Measurements from ENCODE around the gene POLN.
"Not testable (repeated sequence)": the region's sequence is repeated elsewhere in the genome, so short reads cannot be mapped to it uniquely, and the experiment has no call there.

Gene POLN

DNA sequence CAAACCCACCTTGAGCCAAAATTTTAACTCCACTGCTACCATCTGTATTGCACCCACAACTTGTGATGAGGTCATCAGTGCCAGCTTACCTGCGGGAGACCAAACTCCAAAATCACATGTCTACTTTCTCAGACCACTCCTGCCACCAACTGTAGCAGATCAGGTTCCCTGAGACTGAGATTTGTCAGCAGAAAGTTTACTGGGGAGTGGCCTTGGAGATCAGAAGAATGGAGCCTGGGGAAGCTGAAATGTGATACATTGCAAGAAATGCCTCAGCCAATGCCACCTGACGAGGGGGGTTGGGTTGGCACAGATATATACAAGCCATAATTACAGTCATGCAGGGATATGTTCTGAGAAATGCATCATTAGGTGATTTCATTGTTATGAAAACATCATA is 19.1 kb downstream of the POLN start:
- DNase-seq (ENCODE audit: low read depth in 3 of 3, low spot score in 1 of 3): no peak

DNA sequence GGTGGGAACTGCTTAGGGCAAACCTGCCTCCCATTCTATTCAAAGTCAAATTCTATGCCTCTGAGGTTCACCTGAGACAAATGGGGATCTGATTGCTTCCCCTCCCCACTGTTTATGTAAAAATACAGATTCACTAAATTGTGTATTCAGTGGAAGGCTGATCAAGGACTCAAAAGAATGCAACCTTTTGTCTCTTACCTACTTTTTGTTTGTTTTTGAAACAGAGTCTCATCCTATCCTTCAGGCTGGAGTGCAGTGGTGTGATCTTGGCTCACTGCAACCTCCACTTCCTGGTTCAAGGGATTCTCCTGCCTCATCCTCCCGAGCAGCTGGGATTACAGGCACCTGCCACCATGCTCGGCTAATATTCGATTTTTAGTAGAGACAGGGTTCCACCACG is 20.5 kb downstream of the POLN start:
- not testable (repeated sequence) for DNase-seq (ENCODE audit: low read depth in 3 of 3, low spot score in 1 of 3)

GRCh38 chr4:2220016-2220630 is 21.8 kb downstream of the POLN start:
- peak; percentile 43 to 71 (median 62) for DNase-seq (ENCODE audit: low read depth in 3 of 3, low spot score in 1 of 3)

DNA sequence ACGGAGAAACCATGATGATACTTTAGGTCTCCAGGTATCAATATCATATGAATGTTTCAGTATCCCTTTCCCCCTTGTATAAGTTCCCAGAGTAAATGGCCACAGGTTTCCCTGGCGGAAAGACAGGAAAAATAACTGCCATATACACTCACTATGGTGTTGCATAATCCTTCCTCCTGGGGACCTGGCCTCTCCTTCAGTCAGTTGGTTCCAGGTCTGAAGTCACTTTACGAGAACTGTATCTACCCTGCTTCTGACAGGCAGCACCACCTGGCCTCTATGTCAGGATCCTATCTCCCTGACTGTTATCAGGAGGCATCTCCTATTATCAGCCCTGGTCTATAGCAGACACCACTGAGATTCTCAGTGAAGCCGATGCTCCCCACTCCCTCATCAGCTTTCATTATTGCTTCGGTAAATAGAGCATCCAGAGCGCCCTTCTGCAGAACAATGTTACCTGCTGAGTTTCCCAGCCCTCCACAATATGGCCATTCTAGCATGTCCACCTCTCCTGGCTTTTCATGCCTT is 22.6 kb downstream of the POLN start:
- no peak for DNase-seq (ENCODE audit: low read depth in 3 of 3, low spot score in 1 of 3)

GRCh38 chr4:2218436-2218835 is 23.5 kb downstream of the POLN start:
- no peak for DNase-seq (ENCODE audit: low read depth in 3 of 3, low spot score in 1 of 3)

DNA sequence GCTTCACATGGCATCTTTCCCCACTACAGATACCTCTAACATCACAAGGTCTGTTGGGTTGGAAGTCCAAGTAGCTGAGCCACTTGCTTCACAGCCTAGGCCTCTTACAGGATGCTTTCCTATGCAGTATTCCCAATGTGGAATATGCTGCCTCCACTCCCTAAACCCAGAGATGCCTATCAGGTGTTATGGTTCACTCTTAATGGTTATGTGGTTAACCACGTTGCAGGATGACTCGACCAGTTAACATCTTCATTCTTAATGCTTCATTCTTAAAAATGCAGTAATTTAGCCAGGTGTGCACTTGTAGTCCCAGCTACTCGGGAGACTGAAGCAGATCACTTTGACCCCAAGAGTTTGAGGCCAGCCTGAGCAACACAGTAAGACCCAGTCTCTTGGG is 24.2 kb downstream of the POLN start:
- DNase-seq (ENCODE audit: low read depth in 3 of 3, low spot score in 1 of 3): no peak

DNA sequence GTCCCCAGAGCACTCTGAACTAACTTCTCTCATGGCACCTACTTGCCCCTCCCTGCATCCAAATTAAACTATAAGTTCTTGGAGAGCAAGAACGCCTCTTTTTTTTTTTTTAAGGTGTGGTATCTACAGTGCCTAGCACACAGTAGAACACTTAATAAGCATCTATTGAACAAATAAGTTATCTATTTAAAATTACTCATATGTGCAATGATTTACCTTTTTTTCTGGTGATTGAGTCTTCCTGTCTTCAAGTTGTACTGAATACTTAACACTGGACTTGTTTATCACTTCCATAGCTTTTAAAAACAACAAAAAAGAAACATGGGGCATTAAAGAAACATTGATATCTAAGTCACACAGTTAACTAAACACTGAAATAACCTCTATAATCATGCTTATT is 29.1 kb downstream of the POLN start:
- no peak for DNase-seq (ENCODE audit: low read depth in 3 of 3, low spot score in 1 of 3)

- DNase-seq (ENCODE audit: low read depth in 3 of 3, low spot score in 1 of 3): not testable (repeated sequence)
Observed at GRCh38 chr4:2202789-2203188, 39.1 kb downstream of the POLN start.

GRCh38 chr4:2194496-2194895 is 47.4 kb downstream of the POLN start:
- no peak for DNase-seq (ENCODE audit: low read depth in 3 of 3, low spot score in 1 of 3)

DNA sequence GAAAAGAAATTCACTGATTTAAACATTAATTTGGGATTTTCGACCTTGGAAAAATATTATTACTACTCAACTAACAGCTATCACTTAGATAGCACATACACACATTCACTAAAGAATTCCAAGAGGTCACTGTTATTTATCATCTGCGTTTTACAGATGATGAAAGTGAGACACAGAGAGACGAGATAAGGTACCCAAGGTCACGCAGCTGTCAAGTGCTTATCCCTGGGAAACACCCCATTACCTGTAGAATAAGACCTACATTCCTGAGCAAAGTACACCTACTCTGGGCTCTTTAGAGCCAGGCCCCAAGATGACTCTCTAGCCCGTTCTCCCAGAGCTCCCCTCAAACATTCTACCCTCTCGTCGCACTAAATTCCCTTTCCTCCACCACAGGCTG is 48.6 kb downstream of the POLN start:
- no peak for DNase-seq (ENCODE audit: low read depth in 3 of 3, low spot score in 1 of 3)

DNA sequence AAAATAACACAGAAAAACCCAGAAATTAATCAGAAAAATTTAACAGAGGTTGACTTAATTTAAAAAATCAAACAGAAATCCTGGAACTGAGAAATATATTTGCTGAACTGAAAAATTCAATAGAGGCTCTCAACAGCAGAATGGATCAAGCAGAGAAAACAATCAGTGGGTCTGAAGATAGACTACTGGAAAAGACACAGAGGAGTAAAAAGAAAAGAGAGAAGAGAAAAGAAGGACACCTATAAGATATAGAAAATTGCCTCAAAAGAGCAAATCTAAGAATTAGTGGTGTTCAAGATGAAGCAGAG is 55.1 kb downstream of the POLN start:
- DNase-seq (ENCODE audit: low read depth in 3 of 3, low spot score in 1 of 3): no peak

- no peak for DNase-seq (ENCODE audit: low read depth in 3 of 3, low spot score in 1 of 3)
Observed at GRCh38 chr4:2186133-2186864, 55.6 kb downstream of the POLN start.

GRCh38 chr4:2183394-2183793 is 58.5 kb downstream of the POLN start:
- no peak for DNase-seq (ENCODE audit: low read depth in 3 of 3, low spot score in 1 of 3)

DNA sequence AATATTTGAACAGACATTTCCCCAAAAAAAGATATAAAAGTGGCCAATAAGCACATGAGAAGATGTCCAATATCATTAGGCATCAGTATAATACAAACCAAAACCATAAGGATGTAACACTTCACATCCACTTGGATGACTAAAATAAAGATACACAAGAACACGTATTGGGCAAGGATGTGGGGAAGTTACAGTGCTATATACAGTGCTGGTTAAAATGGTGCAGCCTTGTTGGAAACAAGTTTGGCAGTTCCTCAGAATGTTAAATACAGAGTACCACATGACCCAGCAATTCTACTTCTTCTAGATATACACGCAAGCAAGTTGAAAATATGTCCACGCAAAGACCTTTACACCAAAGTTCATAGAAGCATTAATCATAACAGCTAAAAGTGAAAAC is 58.9 kb downstream of the POLN start:
- no peak for DNase-seq (ENCODE audit: low read depth in 3 of 3, low spot score in 1 of 3)

GRCh38 chr4:2180410-2180809 is 61.5 kb downstream of the POLN start:
- no peak for DNase-seq (ENCODE audit: low read depth in 3 of 3, low spot score in 1 of 3)

DNA sequence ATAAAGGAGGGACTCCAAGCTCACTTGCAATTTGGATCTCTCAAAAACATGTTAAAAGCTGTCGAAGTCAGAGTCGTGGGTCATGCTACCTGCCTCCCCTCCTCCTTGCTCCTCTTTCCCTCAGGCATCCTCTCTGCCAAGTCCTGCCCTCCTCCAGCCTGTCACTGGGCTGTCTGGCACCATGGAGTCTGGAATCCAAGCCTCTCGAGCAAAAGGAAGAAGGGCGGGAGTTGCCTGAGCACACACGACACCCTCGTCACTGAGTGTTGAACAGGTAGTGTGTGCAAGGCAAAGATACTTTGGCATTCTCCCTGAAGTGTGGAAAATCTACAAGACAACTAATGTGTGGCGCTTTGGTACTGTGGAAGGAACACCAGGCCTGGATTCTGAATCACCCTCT is 62.2 kb downstream of the POLN start:
- DNase-seq (ENCODE audit: low read depth in 3 of 3, low spot score in 1 of 3): no peak

- no peak for DNase-seq (ENCODE audit: low read depth in 3 of 3, low spot score in 1 of 3)
Observed at GRCh38 chr4:2178986-2179385, 62.9 kb downstream of the POLN start.

DNA sequence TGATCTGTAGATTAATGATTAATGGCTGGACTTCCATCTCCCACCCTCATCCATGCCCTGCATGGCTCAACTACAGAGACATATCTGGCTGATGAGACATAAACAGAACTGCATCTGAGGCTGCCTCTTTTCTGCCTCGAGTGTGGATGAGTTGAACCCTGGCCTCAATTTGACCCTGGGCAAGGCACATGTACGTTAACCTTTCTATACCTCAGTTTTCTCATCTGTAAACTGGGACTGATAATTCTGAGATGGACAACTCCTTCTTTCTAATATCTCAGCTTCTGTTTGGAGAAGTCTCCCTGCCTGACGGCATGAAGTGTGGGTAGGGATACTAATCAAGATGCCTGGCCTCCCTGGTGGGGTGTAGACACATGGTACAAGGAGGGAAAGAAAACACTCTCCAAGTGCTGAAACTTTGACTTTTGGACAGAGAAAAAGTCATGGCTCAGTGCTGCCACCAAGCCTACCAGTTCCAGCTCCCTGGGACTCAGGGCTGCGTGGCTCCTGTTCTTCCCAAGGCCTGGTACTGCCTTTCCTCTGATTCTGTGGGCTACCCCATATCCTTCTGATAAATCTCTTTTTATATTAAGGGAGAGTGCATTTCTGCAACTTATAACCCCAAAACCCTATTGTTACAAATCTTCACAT is 64.4 kb downstream of the POLN start:
- no peak for DNase-seq (ENCODE audit: low read depth in 3 of 3, low spot score in 1 of 3)

DNA sequence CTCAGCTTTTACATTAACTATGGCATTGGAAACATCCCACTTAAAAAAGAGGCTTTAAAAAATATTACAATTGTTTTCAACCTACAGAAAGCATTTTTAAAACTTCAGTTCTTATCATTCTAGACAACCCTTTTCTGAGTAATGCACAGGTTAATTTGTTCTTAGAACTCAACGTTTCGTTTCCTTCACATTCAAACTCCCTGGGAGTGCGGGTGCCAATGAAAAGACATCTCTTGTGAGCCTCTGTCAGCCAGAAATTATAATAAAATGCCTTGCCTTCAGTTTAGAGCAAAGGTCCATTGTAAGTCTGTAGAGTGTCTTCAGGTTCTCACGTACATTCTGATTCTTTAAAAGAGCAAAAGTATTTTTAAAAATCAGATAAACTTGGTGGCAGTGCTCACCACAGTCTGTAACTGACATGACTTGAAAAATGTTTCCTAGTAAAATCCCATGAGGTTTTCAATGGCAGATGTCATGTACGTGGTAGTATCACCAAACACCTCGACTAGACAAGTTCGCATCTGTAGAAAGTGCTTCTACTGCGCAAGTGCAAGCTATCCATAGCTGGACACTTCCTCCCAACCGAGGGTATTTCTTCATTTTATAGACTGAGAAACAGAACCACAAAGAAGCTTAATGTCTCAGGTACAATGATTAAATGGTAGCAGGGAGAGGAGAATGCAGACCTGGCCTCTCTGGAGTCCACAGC is 65.8 kb downstream of the POLN start:
- no peak for DNase-seq (ENCODE audit: low read depth in 3 of 3, low spot score in 1 of 3)

DNA sequence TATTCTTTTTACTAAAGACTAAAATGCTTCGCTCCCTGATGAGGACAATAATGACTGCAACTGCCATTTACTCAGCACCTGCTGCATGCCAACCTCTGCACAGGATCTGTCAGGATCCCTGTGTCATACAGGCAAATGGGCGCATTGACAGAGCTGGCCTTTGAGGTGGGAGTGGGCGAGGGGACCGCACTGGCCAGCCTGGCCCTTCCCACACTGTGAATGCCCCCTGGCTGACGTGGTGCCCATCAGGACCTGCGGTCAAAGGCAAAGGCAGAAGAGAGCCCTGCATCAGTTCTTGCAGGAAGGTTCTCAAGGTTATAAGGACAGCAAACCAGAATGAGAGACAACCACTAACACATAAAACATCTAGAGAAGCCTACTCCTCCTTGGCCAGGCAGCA is 67.9 kb downstream of the POLN start:
- no peak for DNase-seq (ENCODE audit: low read depth in 3 of 3, low spot score in 1 of 3)

DNA sequence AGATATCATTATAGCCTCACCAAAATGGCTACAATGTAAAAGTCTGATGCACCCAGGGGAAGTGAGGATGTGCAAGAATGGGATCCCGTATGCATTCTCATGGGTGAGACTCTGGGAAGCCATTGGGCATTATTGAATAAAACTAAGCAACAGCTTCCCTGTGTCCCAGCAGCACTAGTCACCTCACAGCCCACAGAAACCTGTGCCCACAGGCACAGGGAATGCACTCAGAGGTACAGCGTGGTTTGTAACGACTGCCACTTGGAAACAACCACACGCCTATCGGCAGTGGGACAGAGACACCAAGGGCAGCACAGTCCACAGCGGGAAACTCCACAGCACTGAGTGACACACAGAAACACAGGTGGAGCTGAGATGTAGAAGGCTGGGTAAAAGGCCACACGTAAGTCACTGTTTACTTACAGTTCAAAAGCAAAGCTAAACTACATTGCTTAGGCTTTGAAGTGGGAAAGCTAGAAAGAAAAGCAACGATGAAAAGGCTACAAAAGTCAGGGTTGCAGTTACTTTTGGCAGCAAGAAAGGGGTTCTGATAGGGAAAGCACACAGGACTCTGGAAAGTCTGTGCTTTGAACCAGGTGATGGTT is 69.2 kb downstream of the POLN start:
- no peak for DNase-seq (ENCODE audit: low read depth in 3 of 3, low spot score in 1 of 3)

Measured in stimulated activated CD4-positive, alpha-beta T cell treated with anti-CD3 and anti-CD28 coated beads, TNF-alpha, amount 100 ng/mL, for 1 hour (primary cell).